A673 (cell line): ENCODE results near the gene SNX8.

ENCODE experiments used
- CTCF ChIP-seq: fragments of 300-800, 200-600 bp; sonication (generic); conservative IDR thresholded peaks from 2 replicates; pipeline ENCODE4 v1.5.1; 2017; ENCODE audit warnings: low read depth, mild to moderate bottlenecking, antibody characterized with exemption, low read length, moderate library complexity, mixed read lengths
- EZH2 ChIP-seq: fragments of 200-600 bp; sonication (generic); IDR thresholded peaks from 2 replicates; pipeline ENCODE4 v1.6.1; 2017; ENCODE audit warnings: borderline replicate concordance, low read depth, mild to moderate bottlenecking, mixed read lengths, antibody characterized with exemption, low read length; ENCODE audit not compliant: poor library complexity, severe bottlenecking

GRCh38 chr7:2326951-2327350 is 12.7 kb upstream of the SNX8 start:
- no peak for TF ChIP-seq CTCF
- TF ChIP-seq EZH2: no peak
